DOHH2 (cell line): ENCODE data around the gene GPC5.

Source experiments
- EZH2phosphoT487 ChIP-seq: fragments of 200-600 bp; sonication (generic); IDR thresholded peaks from 2 replicates; pipeline ENCODE4 v1.6.1; 2017; ENCODE audit warnings: borderline replicate concordance, mild to moderate bottlenecking, antibody characterized with exemption, low read length, moderate library complexity, mixed read lengths
- TF ChIP-seq, protein P1 (sequence below): fragments of 200-600 bp; sonication (generic); IDR thresholded peaks from one replicate; pipeline ENCODE4 v1.5.1; 2014; ENCODE audit warnings: antibody characterized with exemption, mild to moderate bottlenecking, low read depth, low read length; ENCODE audit not compliant: poor library complexity, severe bottlenecking

DNA sequence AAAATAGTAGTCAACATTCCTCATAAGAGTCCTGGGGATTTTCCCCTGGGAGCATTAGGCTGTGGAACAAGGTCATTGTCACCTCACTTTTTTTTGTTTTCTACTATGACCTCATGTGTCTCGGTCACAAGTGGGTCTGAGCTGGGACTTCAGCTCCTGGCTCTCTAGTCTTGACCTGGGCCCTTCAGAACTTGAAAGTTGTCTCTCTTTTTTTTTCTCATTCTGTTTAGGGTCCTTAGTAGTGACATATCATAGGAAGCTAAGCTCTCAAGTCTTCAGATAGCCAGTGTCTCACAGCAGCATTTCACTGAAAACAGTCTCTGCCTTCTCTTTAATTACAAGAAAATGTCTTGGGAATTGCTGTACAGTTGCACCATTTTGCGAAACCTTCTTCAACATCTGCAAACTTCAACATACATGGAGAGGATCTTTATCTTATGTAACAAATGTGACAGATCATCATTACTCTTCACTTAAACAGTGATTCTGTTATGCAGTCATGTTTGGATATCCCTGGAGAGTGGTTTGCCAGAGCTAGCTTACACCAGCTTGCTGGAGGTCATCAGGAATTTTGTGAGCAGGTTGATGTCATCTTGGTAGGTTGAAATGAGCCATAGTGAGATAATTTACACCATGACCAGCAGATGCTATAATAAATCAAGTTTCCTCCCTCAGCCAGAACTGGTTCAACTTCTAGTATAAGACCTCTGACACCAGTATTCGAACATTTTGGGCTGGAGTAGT is 131.5 kb downstream of the GPC5 start:
- TF ChIP-seq, protein P1, sequence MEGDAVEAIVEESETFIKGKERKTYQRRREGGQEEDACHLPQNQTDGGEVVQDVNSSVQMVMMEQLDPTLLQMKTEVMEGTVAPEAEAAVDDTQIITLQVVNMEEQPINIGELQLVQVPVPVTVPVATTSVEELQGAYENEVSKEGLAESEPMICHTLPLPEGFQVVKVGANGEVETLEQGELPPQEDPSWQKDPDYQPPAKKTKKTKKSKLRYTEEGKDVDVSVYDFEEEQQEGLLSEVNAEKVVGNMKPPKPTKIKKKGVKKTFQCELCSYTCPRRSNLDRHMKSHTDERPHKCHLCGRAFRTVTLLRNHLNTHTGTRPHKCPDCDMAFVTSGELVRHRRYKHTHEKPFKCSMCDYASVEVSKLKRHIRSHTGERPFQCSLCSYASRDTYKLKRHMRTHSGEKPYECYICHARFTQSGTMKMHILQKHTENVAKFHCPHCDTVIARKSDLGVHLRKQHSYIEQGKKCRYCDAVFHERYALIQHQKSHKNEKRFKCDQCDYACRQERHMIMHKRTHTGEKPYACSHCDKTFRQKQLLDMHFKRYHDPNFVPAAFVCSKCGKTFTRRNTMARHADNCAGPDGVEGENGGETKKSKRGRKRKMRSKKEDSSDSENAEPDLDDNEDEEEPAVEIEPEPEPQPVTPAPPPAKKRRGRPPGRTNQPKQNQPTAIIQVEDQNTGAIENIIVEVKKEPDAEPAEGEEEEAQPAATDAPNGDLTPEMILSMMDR: no peak
- TF ChIP-seq EZH2phosphoT487: no peak
